Stimulated activated CD8-positive, alpha-beta memory T cell treated with anti-CD3 and anti-CD28 coated beads, Interleukin-2, amount 100 ng/mL, for 1 hour (primary cell): ENCODE data around the gene C19orf38.
"Not testable (repeated sequence)": the region's sequence is repeated elsewhere in the genome, so short reads cannot be mapped to it uniquely, and the experiment has no call there.

Experiments
- DNase-seq, 2 donors: peaks; one replicate each; pipeline ENCODE4 v3.0.0-alpha.2; 2020; ENCODE audit warnings: low read depth in 2 of 2

Gene C19orf38

GRCh38 chr19:10876459-10877240 lies 28.4 kb downstream of the C19orf38 start:
- no peak for DNase-seq

GRCh38 chr19:10877608-10878007 lies 29.4 kb downstream of the C19orf38 start:
- not testable (repeated sequence) for DNase-seq

GRCh38 chr19:10878253-10878652 lies 30.0 kb downstream of the C19orf38 start:
- DNase-seq = no peak

GRCh38 chr19:10881403-10882107 lies 33.3 kb downstream of the C19orf38 start:
- DNase-seq = no peak

- DNase-seq = no peak
Observed at GRCh38 chr19:10882108-10882457, 33.9 kb downstream of the C19orf38 start.

GRCh38 chr19:10884274-10884673 lies 36.1 kb downstream of the C19orf38 start:
- no peak for DNase-seq

GRCh38 chr19:10885201-10886169 lies 37.3 kb downstream of the C19orf38 start:
- DNase-seq = no peak

GRCh38 chr19:10887616-10888367 lies 39.6 kb downstream of the C19orf38 start:
- DNase-seq = no peak

- no peak for DNase-seq
Observed at GRCh38 chr19:10888421-10888866, 40.2 kb downstream of the C19orf38 start.

GRCh38 chr19:10889880-10890279 lies 41.7 kb downstream of the C19orf38 start:
- no peak for DNase-seq

GRCh38 chr19:10891405-10892086 lies 43.3 kb downstream of the C19orf38 start:
- DNase-seq = no peak

- no peak for DNase-seq
Observed at GRCh38 chr19:10892256-10892655, 44.0 kb downstream of the C19orf38 start.

GRCh38 chr19:10894911-10895213 lies 46.6 kb downstream of the C19orf38 start:
- DNase-seq = no peak

- DNase-seq = no peak
Observed at GRCh38 chr19:10895363-10895762, 47.1 kb downstream of the C19orf38 start.

- no peak for DNase-seq
Observed at GRCh38 chr19:10895920-10896319, 47.7 kb downstream of the C19orf38 start.

- DNase-seq = no peak
Observed at GRCh38 chr19:10896851-10897526, 48.8 kb downstream of the C19orf38 start.

- DNase-seq = no peak
Observed at GRCh38 chr19:10898633-10899032, 50.4 kb downstream of the C19orf38 start.

GRCh38 chr19:10899151-10899653 lies 51.0 kb downstream of the C19orf38 start:
- DNase-seq = no peak

- DNase-seq = no peak
Observed at GRCh38 chr19:10907925-10908324, 59.7 kb downstream of the C19orf38 start.

- DNase-seq = no peak
Observed at GRCh38 chr19:10908380-10908960, 60.3 kb downstream of the C19orf38 start.
